Measurements from ENCODE around the gene NCMAP. TPM values are rescaled to one million over a fixed set of nuclear protein-coding genes. Genes with fewer than 3 reads are reported as not detected.

NCMAP gene
- total RNA-seq, 1 experiment from 2014 or later: 0.33 TPM

DNA sequence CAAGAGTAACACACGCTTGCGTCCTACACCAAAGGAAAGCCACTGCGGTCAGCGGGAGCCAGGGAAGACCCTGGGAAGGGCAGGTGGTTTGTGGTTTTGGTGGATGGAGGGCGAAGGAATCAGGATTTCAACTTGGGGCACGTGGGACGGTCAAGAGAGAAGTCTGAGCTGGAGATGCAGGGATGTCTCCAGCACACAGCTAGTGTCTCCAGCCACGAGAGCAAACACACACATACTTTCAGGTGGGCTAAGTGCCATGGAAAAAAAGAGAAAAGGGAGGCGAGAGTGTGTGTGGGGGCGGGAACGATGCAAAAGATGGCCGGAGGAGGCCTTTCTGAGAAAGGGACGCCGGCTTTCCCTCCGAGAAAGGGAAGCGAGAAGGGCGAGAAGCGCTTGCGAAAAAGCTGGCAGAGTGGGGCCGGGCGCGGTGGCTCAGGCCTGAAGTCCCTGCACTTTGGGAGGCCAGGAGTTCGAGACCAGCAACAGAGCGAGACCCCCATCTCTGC lies 85.8 kb downstream of the NCMAP start:
- Histone ChIP-seq H3K27me3 (ENCODE audit: control insufficient read depth, insufficient read depth, low read length) (no peaks in the 10 kb centered on the region), H3K4me3 (ENCODE audit: low read depth in 2 of 2, low read length in 2 of 2) (peak overlapping the region; percentile 86 to 95), H3K27ac (ENCODE audit: low read length) (peak overlapping the region; percentile 96), H3K4me1 (ENCODE audit: control insufficient read depth, insufficient read depth, low read length) (peaks cover 20% of the 10 kb centered on the region), H3K36me3 (ENCODE audit: control insufficient read depth, insufficient read depth, low read length) (peaks cover 27% of the 10 kb centered on the region), H3K9me3 (ENCODE audit: control insufficient read depth, insufficient read depth, low read depth, low read length) (no peaks in the 10 kb centered on the region)
- in situ Hi-C loops (cut with HindIII; ENCODE audit: low pct_unique_long_range_greater_than_20kb, low sequenced_read_pairs) (no loop called here), intact Hi-C loops (cut with micrococcal nuclease; ENCODE audit: unreplicated experiment) (no loop called here)
- TF ChIP-seq SIN3A (IDR thresholded peaks at IDR 0.05; ENCODE audit: borderline replicate concordance, insufficient read depth, low read depth, low read length) (no peak), POLR2AphosphoS5 (IDR thresholded peaks at IDR 0.05; ENCODE audit: low read depth, low read length) (no peak), TCF7L2 (IDR thresholded peaks at IDR 0.05; ENCODE audit: low read depth, low read length) (no peak)
- TF ChIP-seq, protein P1, sequence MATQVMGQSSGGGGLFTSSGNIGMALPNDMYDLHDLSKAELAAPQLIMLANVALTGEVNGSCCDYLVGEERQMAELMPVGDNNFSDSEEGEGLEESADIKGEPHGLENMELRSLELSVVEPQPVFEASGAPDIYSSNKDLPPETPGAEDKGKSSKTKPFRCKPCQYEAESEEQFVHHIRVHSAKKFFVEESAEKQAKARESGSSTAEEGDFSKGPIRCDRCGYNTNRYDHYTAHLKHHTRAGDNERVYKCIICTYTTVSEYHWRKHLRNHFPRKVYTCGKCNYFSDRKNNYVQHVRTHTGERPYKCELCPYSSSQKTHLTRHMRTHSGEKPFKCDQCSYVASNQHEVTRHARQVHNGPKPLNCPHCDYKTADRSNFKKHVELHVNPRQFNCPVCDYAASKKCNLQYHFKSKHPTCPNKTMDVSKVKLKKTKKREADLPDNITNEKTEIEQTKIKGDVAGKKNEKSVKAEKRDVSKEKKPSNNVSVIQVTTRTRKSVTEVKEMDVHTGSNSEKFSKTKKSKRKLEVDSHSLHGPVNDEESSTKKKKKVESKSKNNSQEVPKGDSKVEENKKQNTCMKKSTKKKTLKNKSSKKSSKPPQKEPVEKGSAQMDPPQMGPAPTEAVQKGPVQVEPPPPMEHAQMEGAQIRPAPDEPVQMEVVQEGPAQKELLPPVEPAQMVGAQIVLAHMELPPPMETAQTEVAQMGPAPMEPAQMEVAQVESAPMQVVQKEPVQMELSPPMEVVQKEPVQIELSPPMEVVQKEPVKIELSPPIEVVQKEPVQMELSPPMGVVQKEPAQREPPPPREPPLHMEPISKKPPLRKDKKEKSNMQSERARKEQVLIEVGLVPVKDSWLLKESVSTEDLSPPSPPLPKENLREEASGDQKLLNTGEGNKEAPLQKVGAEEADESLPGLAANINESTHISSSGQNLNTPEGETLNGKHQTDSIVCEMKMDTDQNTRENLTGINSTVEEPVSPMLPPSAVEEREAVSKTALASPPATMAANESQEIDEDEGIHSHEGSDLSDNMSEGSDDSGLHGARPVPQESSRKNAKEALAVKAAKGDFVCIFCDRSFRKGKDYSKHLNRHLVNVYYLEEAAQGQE (IDR thresholded peaks at IDR 0.05; ENCODE audit: insufficient read depth in 1 of 2, low read depth in 2 of 2, low read length in 1 of 2): no peak
- TF ChIP-seq, protein P2, sequence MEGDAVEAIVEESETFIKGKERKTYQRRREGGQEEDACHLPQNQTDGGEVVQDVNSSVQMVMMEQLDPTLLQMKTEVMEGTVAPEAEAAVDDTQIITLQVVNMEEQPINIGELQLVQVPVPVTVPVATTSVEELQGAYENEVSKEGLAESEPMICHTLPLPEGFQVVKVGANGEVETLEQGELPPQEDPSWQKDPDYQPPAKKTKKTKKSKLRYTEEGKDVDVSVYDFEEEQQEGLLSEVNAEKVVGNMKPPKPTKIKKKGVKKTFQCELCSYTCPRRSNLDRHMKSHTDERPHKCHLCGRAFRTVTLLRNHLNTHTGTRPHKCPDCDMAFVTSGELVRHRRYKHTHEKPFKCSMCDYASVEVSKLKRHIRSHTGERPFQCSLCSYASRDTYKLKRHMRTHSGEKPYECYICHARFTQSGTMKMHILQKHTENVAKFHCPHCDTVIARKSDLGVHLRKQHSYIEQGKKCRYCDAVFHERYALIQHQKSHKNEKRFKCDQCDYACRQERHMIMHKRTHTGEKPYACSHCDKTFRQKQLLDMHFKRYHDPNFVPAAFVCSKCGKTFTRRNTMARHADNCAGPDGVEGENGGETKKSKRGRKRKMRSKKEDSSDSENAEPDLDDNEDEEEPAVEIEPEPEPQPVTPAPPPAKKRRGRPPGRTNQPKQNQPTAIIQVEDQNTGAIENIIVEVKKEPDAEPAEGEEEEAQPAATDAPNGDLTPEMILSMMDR (IDR thresholded peaks at IDR 0.05): no peak
- BruUV-seq (replicated peaks): no TSS peak
- DNase-seq (ENCODE audit: low read depth, low spot score) (no peak), ATAC-seq (no peak)
- ChIA-PET CTCF (no interaction called here), POLR2A (no interaction called here)

DNA sequence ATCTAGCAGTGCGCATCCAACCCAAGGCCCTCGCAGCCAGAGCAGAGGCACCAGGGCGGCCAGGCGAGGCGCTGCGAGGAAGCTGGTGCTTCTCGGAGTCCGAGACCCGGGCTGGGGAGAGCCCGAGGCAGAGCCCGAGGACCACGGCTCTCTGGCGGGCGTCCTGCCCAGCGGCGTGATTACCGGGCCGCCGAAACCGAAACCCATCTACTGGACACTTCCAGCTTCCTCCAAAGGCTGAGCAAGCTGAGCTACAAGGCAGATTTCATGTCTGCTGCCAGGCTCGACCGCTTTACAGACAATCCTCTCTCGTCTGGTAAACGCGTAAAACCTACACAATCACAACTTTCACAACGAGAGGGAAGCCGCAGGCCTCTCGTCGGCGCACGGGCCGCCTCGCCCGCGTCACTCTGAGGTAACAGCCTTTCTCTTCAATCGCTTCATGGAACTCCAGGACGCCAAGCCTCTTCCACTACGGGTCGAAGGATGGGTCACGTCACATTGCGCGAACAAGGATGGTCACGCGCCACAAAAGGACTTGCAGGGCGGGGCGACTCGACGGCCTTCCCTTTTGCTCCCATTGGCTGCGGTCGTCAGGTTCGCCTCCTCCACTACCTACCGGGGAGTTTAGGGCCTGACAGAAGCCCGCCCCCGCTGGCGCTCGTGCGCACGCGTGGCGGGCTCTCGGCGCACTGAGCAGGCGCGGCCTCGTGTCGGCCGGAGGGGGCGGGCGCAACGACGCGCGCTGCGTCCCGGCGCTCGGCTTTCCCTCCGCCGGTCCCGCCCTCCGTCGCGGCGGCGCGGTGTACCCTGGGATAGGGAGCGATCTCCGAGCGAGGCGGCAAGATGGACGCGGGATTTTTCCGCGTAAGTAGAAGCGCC lies 86.8 kb downstream of the NCMAP start, which contains the start of gene SRRM1:
Gene SRRM1, plus strand, starts transcription at position 822 of the 882 bp plus-strand sequence. Its CDS starts 25 bp downstream, at position 847.
- ChIA-PET CTCF (interaction anchor here (0.6 kb wide), 1 partner anchor 169 kb away, joined by 7 read pairs; no protein-coding TSS in a partner anchor), POLR2A (no interaction called here)
- DNase-seq (ENCODE audit: low read depth, low spot score) (peak; percentile 98), ATAC-seq (peak; percentile 97)
- Histone ChIP-seq H3K27ac (ENCODE audit: low read length) (peak within 1 kb of the TSS; percentile 96), H3K4me3 (ENCODE audit: low read depth in 2 of 2, low read length in 2 of 2) (peak within 1 kb of the TSS; percentile 86 to 95), H3K27me3 (ENCODE audit: control insufficient read depth, insufficient read depth, low read length) (no peaks in the 10 kb centered on the region), H3K9me3 (ENCODE audit: control insufficient read depth, insufficient read depth, low read depth, low read length) (no peaks in the 10 kb centered on the region), H3K4me1 (ENCODE audit: control insufficient read depth, insufficient read depth, low read length) (peaks cover 20% of the 10 kb centered on the region), H3K36me3 (ENCODE audit: control insufficient read depth, insufficient read depth, low read length) (peaks cover 37% of the 10 kb centered on the region)
- TF ChIP-seq SIN3A (IDR thresholded peaks at IDR 0.05; ENCODE audit: borderline replicate concordance, insufficient read depth, low read depth, low read length) (peak; percentile 50; the same call in 1 of the 2 replicates), POLR2AphosphoS5 (IDR thresholded peaks at IDR 0.05; ENCODE audit: low read depth, low read length) (peak; percentile 98), TCF7L2 (IDR thresholded peaks at IDR 0.05; ENCODE audit: low read depth, low read length) (no peak)
- TF ChIP-seq, protein P1 (IDR thresholded peaks at IDR 0.05; ENCODE audit: insufficient read depth in 1 of 2, low read depth in 2 of 2, low read length in 1 of 2): peak in 1 of 2 experiments; percentile 69; a peak in 1 of 4 replicates
- TSS peak; percentile 97 for BruUV-seq (replicated peaks)
- intact Hi-C loops (cut with micrococcal nuclease; ENCODE audit: unreplicated experiment) (no loop called here), in situ Hi-C loops (cut with HindIII; ENCODE audit: low pct_unique_long_range_greater_than_20kb, low sequenced_read_pairs) (no loop called here)

All from Panc1 (cell line).